Measurements from ENCODE around the gene ZC3H7A.
A peak's percentile ranks its signal among the peaks of the same experiment; 100 is the strongest.

Gene ZC3H7A

DNA sequence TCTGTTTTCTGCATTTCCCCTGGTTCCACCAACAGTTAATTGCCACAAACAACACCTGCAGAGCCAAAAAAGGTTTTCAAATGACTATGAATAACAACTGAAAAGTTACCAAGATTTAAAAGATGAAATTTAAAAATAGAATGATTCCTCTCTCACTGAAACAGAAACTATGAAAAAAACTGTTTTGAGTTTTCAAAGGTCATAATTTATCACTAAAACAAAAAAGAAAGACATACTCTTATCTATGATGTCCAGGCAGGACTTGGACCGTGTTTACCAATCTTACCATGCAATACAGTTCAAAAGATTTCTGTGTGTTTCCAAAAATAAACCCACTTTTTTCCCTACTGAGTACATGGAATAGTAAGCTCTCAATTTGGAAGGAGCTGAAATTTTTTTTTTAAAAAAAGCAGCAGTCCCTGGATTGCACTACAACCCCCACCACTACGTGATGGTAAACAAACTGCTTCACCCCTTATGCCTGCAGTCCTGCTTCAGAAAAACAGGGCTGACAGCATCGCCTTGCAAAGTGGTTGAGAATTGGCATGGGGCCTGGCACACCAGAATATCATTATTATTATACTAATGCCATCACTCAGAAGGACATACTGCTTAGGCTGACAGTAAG, 62.9 kb downstream of the ZC3H7A start:
- H3K4me3 Mint-ChIP-seq, result no peak overlapping the region
- TF ChIP-seq CTCF (IDR thresholded peaks at IDR 0.05), result no peak
- peaks cover 8% of the 10 kb centered on the region for H3K4me1 Mint-ChIP-seq
- no peak overlapping the region for H3K27ac Mint-ChIP-seq
- H3K9me3 Mint-ChIP-seq, result no peaks in the 10 kb centered on the region
- no peak for DNase-seq
- H3K36me3 Mint-ChIP-seq (ENCODE audit: low read depth), result peaks cover 67% of the 10 kb centered on the region
- H3K27me3 Mint-ChIP-seq (ENCODE audit: low read depth, poor library complexity), result peaks cover 3% of the 10 kb centered on the region

GRCh38 chr16:11731222-11731621, 65.8 kb downstream of the ZC3H7A start:
- H3K4me1 Mint-ChIP-seq, result no peaks in the 10 kb centered on the region
- no peak for DNase-seq
- peaks cover 58% of the 10 kb centered on the region for H3K36me3 Mint-ChIP-seq (ENCODE audit: low read depth)
- TF ChIP-seq CTCF (IDR thresholded peaks at IDR 0.05), result no peak
- H3K4me3 Mint-ChIP-seq, result no peak overlapping the region
- H3K27ac Mint-ChIP-seq, result peak overlapping the region; percentile 37
- H3K27me3 Mint-ChIP-seq (ENCODE audit: low read depth, poor library complexity), result no peaks in the 10 kb centered on the region
- H3K9me3 Mint-ChIP-seq, result no peaks in the 10 kb centered on the region

DNA sequence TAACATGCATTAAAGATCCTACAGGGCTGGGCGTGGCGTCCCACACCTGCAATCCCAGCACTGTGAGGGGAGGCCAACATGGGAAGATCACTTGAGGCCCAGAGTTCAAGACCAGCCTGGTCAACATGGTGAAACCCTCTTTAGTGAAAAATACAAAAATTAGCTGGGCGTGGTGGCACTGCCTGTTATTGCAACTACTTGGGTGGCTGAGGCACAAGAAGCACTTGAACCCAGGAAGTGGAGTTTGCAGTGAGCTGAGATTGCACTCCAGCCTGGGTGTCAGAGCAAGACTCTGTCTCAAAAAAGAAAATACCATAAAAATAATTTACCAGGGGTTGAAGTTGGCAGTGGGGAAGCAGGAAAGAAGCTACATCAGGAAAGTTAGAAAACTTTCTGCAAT, 67.3 kb downstream of the ZC3H7A start:
- no peak for TF ChIP-seq CTCF (IDR thresholded peaks at IDR 0.05)
- peak overlapping the region; percentile 29 for H3K27ac Mint-ChIP-seq

GRCh38 chr16:11727796-11728543, 69.1 kb downstream of the ZC3H7A start:
- Mint-ChIP-seq H3K9me3 (no peaks in the 10 kb centered on the region), H3K4me1 (no peaks in the 10 kb centered on the region), H3K4me3 (no peak overlapping the region), H3K27ac (no peak overlapping the region), H3K36me3 (ENCODE audit: low read depth) (peaks cover 55% of the 10 kb centered on the region), H3K27me3 (ENCODE audit: low read depth, poor library complexity) (no peaks in the 10 kb centered on the region)
- TF ChIP-seq CTCF (IDR thresholded peaks at IDR 0.05), result no peak
- no peak for DNase-seq

More for the DNA sequence above, 67.3 kb downstream of the ZC3H7A start:
- no peak for DNase-seq
- Mint-ChIP-seq H3K36me3 (ENCODE audit: low read depth) (peaks cover 58% of the 10 kb centered on the region), H3K4me1 (no peaks in the 10 kb centered on the region), H3K4me3 (no peak overlapping the region), H3K9me3 (no peaks in the 10 kb centered on the region), H3K27me3 (ENCODE audit: low read depth, poor library complexity) (no peaks in the 10 kb centered on the region)

- no peaks in the 10 kb centered on the region for H3K4me1 Mint-ChIP-seq
- H3K27ac Mint-ChIP-seq, result no peak overlapping the region
- H3K9me3 Mint-ChIP-seq, result no peaks in the 10 kb centered on the region
- no peak for TF ChIP-seq CTCF (IDR thresholded peaks at IDR 0.05)
- H3K4me3 Mint-ChIP-seq, result no peak overlapping the region
- H3K36me3 Mint-ChIP-seq (ENCODE audit: low read depth), result peaks cover 56% of the 10 kb centered on the region
- DNase-seq, result no peak
- no peaks in the 10 kb centered on the region for H3K27me3 Mint-ChIP-seq (ENCODE audit: low read depth, poor library complexity)
Observed at GRCh38 chr16:11726008-11726407, 71.0 kb downstream of the ZC3H7A start.

- no peak overlapping the region for H3K4me3 Mint-ChIP-seq
- no peak for TF ChIP-seq CTCF (IDR thresholded peaks at IDR 0.05)
- H3K4me1 Mint-ChIP-seq, result no peaks in the 10 kb centered on the region
- no peak overlapping the region for H3K27ac Mint-ChIP-seq
- H3K36me3 Mint-ChIP-seq (ENCODE audit: low read depth), result peaks cover 60% of the 10 kb centered on the region
- no peak for DNase-seq
- no peaks in the 10 kb centered on the region for H3K27me3 Mint-ChIP-seq (ENCODE audit: low read depth, poor library complexity)
- H3K9me3 Mint-ChIP-seq, result no peaks in the 10 kb centered on the region
Observed at GRCh38 chr16:11725457-11725856, 71.6 kb downstream of the ZC3H7A start.

Data from nephron progenitor cell (in vitro differentiated cells).